ENCODE results near the gene EHMT1. TPM values are rescaled to one million over a fixed set of nuclear protein-coding genes. Genes with fewer than 3 reads are reported as not detected.

The EHMT1 gene
- total RNA-seq, 1 experiment from 2014 or later, result 112 TPM

GRCh38 chr9:137630679-137631078 is 11.9 kb downstream of the EHMT1 start:
- Histone ChIP-seq H2BK20ac (ENCODE audit: low read depth, low read length, poor library complexity, severe bottlenecking) (no peak overlapping the region), H2BK120ac (ENCODE audit: low read depth, low read length, poor library complexity, severe bottlenecking) (no peak overlapping the region), H3K23ac (ENCODE audit: insufficient read length, low read depth, low read length) (no peak overlapping the region), H2AFZ (ENCODE audit: low read length) (no peak overlapping the region), H3K27me3 (ENCODE audit: insufficient read depth, low read length) (no peaks in the 10 kb centered on the region), H3K4ac (ENCODE audit: low read depth, low read length) (no peak overlapping the region), H3K14ac (ENCODE audit: insufficient read depth, low read length) (no peak overlapping the region), H3K9me3 (ENCODE audit: control insufficient read depth, low read depth, low read length) (no peaks in the 10 kb centered on the region), H3K79me2 (ENCODE audit: insufficient read depth, low read length) (peaks cover 62% of the 10 kb centered on the region), H3K9ac (ENCODE audit: extremely low read depth, insufficient read length, low read length) (no peak overlapping the region), H3K27ac (ENCODE audit: insufficient read length, low read depth, low read length) (no peak overlapping the region), H3K23me2 (ENCODE audit: insufficient read length, low read depth, low read length, poor library complexity, severe bottlenecking) (no peaks in the 10 kb centered on the region), H4K8ac (replicated peaks; ENCODE audit: insufficient read length, low read depth, low read length) (no peak overlapping the region), H3K56ac (ENCODE audit: insufficient read length, low read depth, low read length) (no peak overlapping the region), H4K20me1 (ENCODE audit: control insufficient read depth, insufficient read depth, insufficient read length) (no peaks in the 10 kb centered on the region), H3K4me2 (ENCODE audit: insufficient read depth, insufficient read length, low read length) (no peak overlapping the region), H3K18ac (ENCODE audit: insufficient read length, low read depth, low read length) (no peak overlapping the region), H2AK5ac (ENCODE audit: insufficient read length, low read length) (no peak overlapping the region), H2BK12ac (ENCODE audit: insufficient read length, low read depth, low read length) (no peak overlapping the region), H2BK5ac (ENCODE audit: insufficient read length, low read length) (no peak overlapping the region), H3K79me1 (ENCODE audit: insufficient read depth, low read depth, low read length, poor library complexity, severe bottlenecking) (peaks cover 14% of the 10 kb centered on the region), H2BK15ac (ENCODE audit: low read depth, low read length) (no peak overlapping the region), H3K4me1 (ENCODE audit: insufficient read depth, low read length) (peaks cover 7% of the 10 kb centered on the region; the same call in 1 of the 2 replicates), H4K91ac (ENCODE audit: insufficient read length, low read depth, low read length) (no peak overlapping the region), H3T11ph (ENCODE audit: low read length) (no peak overlapping the region), H4K5ac (ENCODE audit: insufficient read length, low read depth, low read length) (no peak overlapping the region)
- Mint-ChIP-seq H3K36me3 (ENCODE audit: insufficient read depth in 1 of 3, low read depth in 3 of 3) (peaks cover 0 to 8% (median 4%) of the 10 kb centered on the region in 3 experiments; a peak in 4 of 7 replicates), H3K27ac (no peak overlapping the region; a peak in 1 of 7 replicates), H3K4me1 (peaks cover 28 to 49% of the 10 kb centered on the region in 2 experiments), H3K27me3 (ENCODE audit: low read depth) (no peaks in the 10 kb centered on the region), H3K9me3 (no peaks in the 10 kb centered on the region), H3K4me3 (no peak overlapping the region; a peak in 1 of 5 replicates)
- DNase-seq, result no peak
- WGBS (ENCODE audit: extremely low coverage, insufficient read length, low lambda C conversion rate), result no CpG with 5 or more reads among the region's 4 CpGs
- TF ChIP-seq, protein P1, sequence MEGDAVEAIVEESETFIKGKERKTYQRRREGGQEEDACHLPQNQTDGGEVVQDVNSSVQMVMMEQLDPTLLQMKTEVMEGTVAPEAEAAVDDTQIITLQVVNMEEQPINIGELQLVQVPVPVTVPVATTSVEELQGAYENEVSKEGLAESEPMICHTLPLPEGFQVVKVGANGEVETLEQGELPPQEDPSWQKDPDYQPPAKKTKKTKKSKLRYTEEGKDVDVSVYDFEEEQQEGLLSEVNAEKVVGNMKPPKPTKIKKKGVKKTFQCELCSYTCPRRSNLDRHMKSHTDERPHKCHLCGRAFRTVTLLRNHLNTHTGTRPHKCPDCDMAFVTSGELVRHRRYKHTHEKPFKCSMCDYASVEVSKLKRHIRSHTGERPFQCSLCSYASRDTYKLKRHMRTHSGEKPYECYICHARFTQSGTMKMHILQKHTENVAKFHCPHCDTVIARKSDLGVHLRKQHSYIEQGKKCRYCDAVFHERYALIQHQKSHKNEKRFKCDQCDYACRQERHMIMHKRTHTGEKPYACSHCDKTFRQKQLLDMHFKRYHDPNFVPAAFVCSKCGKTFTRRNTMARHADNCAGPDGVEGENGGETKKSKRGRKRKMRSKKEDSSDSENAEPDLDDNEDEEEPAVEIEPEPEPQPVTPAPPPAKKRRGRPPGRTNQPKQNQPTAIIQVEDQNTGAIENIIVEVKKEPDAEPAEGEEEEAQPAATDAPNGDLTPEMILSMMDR (conservative IDR thresholded peaks at IDR 0.05), result no peak

All from H9 (cell line).